Measurements from ENCODE around the gene CCL18.
"Not testable (repeated sequence)": the region's sequence is repeated elsewhere in the genome, so short reads cannot be mapped to it uniquely, and the experiment has no call there.

CCL18 gene

GRCh38 chr17:36118477-36119353 lies 54.6 kb downstream of the CCL18 start:
- in situ Hi-C loops (cut with HindIII; ENCODE audit: low sequenced_read_pairs) = loop anchor here (25.0 kb wide), 2 partner anchors 94 to 131 kb away; partner anchors contain the start of genes CCL14, CCL16 and CCL4L2
- no peak for TF ChIP-seq CTCF (IDR thresholded peaks at IDR 0.05; ENCODE audit: low read depth, low read length, missing control alignments)
- no peak overlapping the region for H3K4me3 ChIP-seq (ENCODE audit: low read depth, low read length)
- DNase-seq (ENCODE audit: low read depth) = no peak

- TF ChIP-seq CTCF (IDR thresholded peaks at IDR 0.05; ENCODE audit: low read depth, low read length, missing control alignments) = no peak
- in situ Hi-C loops (cut with HindIII; ENCODE audit: low sequenced_read_pairs) = loop anchor here (25.0 kb wide), 2 partner anchors 92 to 133 kb away; partner anchors contain the start of genes CCL14, CCL16 and CCL4L2
- H3K4me3 ChIP-seq (ENCODE audit: low read depth, low read length) = no peak overlapping the region
- DNase-seq (ENCODE audit: low read depth) = peak; percentile 24
Measured at GRCh38 chr17:36120221-36120620, 56.1 kb downstream of the CCL18 start.

DNA sequence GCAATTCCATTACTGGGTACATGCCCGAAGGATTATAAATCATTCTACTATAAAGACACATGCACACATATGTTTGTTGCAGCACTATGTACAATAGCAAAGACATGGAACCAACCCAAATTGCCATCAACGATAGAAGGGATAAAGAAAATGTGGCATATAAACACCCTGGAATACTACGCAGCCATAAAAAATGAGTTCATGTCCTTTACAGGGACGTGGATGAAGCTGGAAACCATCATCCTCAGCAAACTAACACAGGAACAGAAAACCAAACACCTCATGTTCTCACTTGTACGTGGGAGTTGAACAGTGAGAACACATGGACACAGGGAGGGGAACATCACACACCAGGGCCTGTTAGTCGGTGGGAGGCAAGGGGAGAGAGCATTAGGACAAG lies 57.0 kb downstream of the CCL18 start:
- not testable (repeated sequence) for DNase-seq (ENCODE audit: low read depth); H3K4me3 ChIP-seq (ENCODE audit: low read depth, low read length)
- in situ Hi-C loops (cut with HindIII; ENCODE audit: low sequenced_read_pairs) = loop anchor here (25.0 kb wide), 2 partner anchors 91 to 134 kb away; partner anchors contain the start of genes CCL14, CCL16 and CCL4L2

All from astrocyte of the cerebellum (primary cell).